Common myeloid progenitor, CD34-positive (primary cell): ENCODE measurements around the gene OSBPL6.
"Not testable (repeated sequence)": the region's sequence is repeated elsewhere in the genome, so short reads cannot be mapped to it uniquely, and the experiment has no call there.

Experiments used
- CTCF ChIA-PET: fragments of 350-600 bp; sonication (Branson Sonifier 250); formaldehyde crosslinking; loops from one replicate; lab custom pipeline; 2021; ENCODE audit warnings: antibody characterized with exemption; lab: Charles Lee
- POLR2A ChIA-PET: fragments of 350-600 bp; sonication (Branson Sonifier 250); formaldehyde crosslinking; loops from one replicate; lab custom pipeline; 2021; ENCODE audit warnings: antibody characterized with exemption; lab: Charles Lee
- DNase-seq, 3 donors: peaks; one replicate each; pipeline versions ENCODE4 v3.0.0 to v3.0.0-alpha.2; 2013
- H3K27ac ChIP-seq, 2 experiments: 1 replicate in 1 of 2; 2 replicates in 1 of 2; pipeline ENCODE4 v1.7.0; 2013; ENCODE audit warnings: inconsistent platforms in 2 of 2, low read length in 2 of 2, mild to moderate bottlenecking in 2 of 2, low read depth in 1 of 2, moderate library complexity in 1 of 2; ENCODE audit not compliant: severe bottlenecking in 2 of 2, insufficient read depth in 1 of 2, poor library complexity in 1 of 2
- H3K27me3 ChIP-seq, 5 experiments: replicated peaks in 2 of 5; 1 replicate in 3 of 5; 2 replicates in 2 of 5; pipeline versions ENCODE4 v1.6.1 to v1.7.0; 2013; ENCODE audit warnings: low read length in 4 of 5, mild to moderate bottlenecking in 2 of 5, moderate library complexity in 2 of 5, inconsistent platforms in 1 of 5; ENCODE audit not compliant: insufficient read depth in 5 of 5, control insufficient read depth in 4 of 5
- H3K36me3 ChIP-seq, 4 experiments: 1 replicate in 2 of 4; 2 replicates in 2 of 4; pipeline versions ENCODE4 v1.6.1 to v1.7.0; 2013; ENCODE audit warnings: low read length in 3 of 4, control low read depth in 1 of 4, mild to moderate bottlenecking in 1 of 4; ENCODE audit not compliant: control insufficient read depth in 4 of 4, insufficient read depth in 4 of 4
- H3K4me1 ChIP-seq, 4 experiments: 1 replicate in 3 of 4; 2 replicates in 1 of 4; pipeline versions ENCODE4 v1.6.1 to v1.7.1; 2013; ENCODE audit warnings: low read length in 3 of 4, mild to moderate bottlenecking in 3 of 4, control low read depth in 1 of 4, inconsistent platforms in 1 of 4, moderate library complexity in 1 of 4; ENCODE audit not compliant: control insufficient read depth in 4 of 4, insufficient read depth in 4 of 4; ENCODE audit errors: control extremely low read depth in 1 of 4
- H3K4me3 ChIP-seq, 7 experiments: 1 replicate in 4 of 7; 2 replicates in 3 of 7; pipeline versions ENCODE4 v1.5.1 to v1.7.0; 2013; ENCODE audit warnings: mild to moderate bottlenecking in 7 of 7, low read length in 6 of 7, moderate library complexity in 6 of 7, inconsistent platforms in 2 of 7, low read depth in 2 of 7, control low read depth in 1 of 7; ENCODE audit not compliant: insufficient read depth in 4 of 7, control insufficient read depth in 1 of 7; ENCODE audit errors: extremely low read depth in 1 of 7
- H3K9me3 ChIP-seq, 5 experiments: 1 replicate in 4 of 5; 2 replicates in 1 of 5; pipeline versions ENCODE4 v1.6.1 to v1.7.1; 2013; ENCODE audit warnings: low read length in 4 of 5, mild to moderate bottlenecking in 2 of 5, inconsistent platforms in 1 of 5, low read depth in 1 of 5, moderate library complexity in 1 of 5; ENCODE audit not compliant: control insufficient read depth in 4 of 5, insufficient read depth in 2 of 5; ENCODE audit errors: control extremely low read depth in 1 of 5
- WGBS: methylation state at CpG from one replicate; pipeline ENCODE4 v1.1.5; 2013; ENCODE audit not compliant: insufficient coverage; 5-methylcytosine and 5-hydroxymethylcytosine counted together

Gene OSBPL6

DNA sequence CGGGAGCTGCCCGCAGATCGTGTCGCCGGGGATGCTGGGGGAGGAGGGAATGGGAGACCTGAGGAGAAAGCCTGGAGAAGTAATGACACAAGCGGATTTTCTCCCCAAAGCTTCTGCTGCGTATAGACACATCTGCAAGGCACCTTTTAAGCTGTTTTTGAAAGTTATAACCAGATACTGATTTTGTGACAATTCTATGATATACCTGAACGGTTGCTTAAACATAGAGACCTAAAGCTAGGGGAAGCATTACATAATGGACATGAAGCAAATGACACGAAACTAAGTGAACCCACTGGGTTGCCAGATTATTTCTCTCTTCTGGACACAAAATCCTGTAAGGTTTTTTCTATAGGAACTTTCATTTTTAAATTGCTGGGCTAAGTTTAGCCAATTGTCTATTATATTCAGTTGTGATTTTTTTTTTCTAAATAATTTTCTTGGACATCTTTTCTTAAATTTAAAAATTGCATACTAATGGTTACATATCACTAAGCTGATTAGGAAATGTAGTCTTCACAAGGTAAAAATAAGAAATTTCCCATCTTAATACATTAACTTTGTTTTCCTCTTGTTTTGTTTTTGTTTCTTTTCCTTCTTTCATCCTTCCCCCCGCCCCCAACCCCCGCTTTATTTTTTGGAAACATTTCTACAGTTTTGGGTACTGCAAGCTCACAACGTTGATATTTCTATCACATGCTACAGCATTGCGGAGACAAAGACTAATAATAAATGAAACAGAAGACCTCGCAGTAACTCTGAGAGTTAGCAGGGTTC, 1.3 kb downstream of the OSBPL6 start:
- Histone ChIP-seq H3K27me3 (peaks cover 0 to 41% (median 14%) of the 10 kb centered on the region in 5 experiments), H3K36me3 (no peaks in the 10 kb centered on the region), H3K4me3 (peak overlapping the region; percentile 1 to 84 (median 75)), H3K27ac (no peak overlapping the region), H3K9me3 (no peaks in the 10 kb centered on the region), H3K4me1 (peaks cover 3 to 30% (median 23%) of the 10 kb centered on the region in 4 experiments)
- peak in 1 of 3 donors; percentile 19 for DNase-seq
- ChIA-PET POLR2A (no interaction called here), CTCF (interaction anchor here (1.4 kb wide), 1 partner anchor 12 kb away, joined by 4 read pairs; no protein-coding TSS in a partner anchor)
- WGBS: 21% methylated on average over 13 of the region's 14 CpGs

DNA sequence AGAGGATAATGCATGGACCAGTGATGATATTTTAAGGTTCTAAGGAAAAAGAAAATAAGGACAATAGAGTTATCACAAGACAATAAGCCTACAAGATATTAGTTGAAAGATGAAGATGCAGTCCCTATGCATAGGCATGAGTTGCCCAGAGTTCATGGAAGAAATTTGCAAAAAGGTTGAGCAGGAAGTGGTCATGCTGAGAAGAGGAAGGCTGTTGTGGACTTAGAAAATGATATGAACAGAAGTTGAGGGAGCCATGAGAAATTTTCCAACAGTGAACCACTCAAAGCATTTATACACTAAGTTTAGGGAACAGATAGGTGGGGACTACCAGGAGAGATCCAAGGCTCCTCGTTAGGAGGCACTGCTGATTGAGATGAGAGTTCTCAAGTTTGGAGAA, 3.5 kb downstream of the OSBPL6 start:
- peaks cover 3 to 26% (median 19%) of the 10 kb centered on the region in 4 experiments for H3K4me1 ChIP-seq
- H3K27me3 ChIP-seq: peaks cover 0 to 33% (median 10%) of the 10 kb centered on the region in 5 experiments
- H3K4me3 ChIP-seq: no peak overlapping the region
- WGBS: 80% methylated on average over 1 of the region's 1 CpG
- ChIA-PET POLR2A (no interaction called here), CTCF (no interaction called here)
- H3K36me3 ChIP-seq: no peaks in the 10 kb centered on the region
- DNase-seq: peak in 2 of 3 donors; percentile 11 to 39
- no peak overlapping the region for H3K27ac ChIP-seq
- H3K9me3 ChIP-seq: no peaks in the 10 kb centered on the region

DNA sequence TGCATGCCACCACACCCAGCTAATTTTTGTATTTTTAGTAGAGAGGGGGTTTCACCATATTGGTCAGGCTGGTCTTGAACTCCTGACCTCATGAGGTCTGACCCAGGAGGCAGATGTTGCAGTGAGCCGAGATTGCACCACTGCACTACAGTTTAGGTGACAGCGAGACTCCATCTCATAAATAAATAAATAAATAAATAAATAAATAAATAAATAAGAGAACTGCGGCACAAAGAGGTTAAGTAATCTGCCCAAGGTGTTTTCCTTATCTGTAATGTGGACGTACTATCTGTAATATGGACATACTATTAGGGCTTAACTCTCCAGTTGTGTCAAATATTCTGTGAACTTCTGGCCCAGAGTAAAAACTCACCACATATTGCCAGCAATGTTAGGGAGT, 4.1 kb downstream of the OSBPL6 start:
- H3K4me3 ChIP-seq, H3K36me3 ChIP-seq, H3K9me3 ChIP-seq, H3K27ac ChIP-seq, POLR2A ChIA-PET, DNase-seq: not testable (repeated sequence)
- 100% methylated on average over 1 of the region's 4 CpGs for WGBS
- H3K4me1 ChIP-seq: peaks cover 3 to 26% (median 15%) of the 10 kb centered on the region in 4 experiments
- CTCF ChIA-PET: interaction anchor here (0.9 kb wide), 1 partner anchor 10 kb away, joined by 4 read pairs; no protein-coding TSS in a partner anchor
- H3K27me3 ChIP-seq: peaks cover 0 to 26% (median 6%) of the 10 kb centered on the region in 5 experiments

DNA sequence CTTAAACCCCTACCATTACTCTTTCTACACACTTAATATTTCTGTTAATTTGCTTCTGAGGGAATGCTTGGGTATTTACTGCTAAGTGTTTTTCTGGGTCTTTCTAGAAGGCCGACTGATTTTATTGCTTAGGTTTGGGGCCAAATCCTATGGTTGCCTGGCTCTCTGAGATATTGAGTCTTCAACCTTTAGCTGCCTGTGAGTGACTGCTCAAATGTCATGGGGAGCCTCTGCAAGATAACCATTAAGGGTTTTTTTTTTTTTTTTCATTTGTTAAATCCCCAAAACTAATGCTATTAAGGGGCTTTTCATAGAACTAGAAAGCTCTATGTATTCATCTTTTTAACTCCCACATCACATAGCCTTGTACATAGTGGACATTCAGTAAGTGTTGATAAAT, 5.0 kb downstream of the OSBPL6 start:
- no peak for DNase-seq
- CTCF ChIA-PET: interaction anchor here (0.9 kb wide), 1 partner anchor 9 kb away, joined by 4 read pairs; no protein-coding TSS in a partner anchor
- no peaks in the 10 kb centered on the region for H3K9me3 ChIP-seq
- H3K27me3 ChIP-seq: peaks cover 0 to 20% (median 6%) of the 10 kb centered on the region in 5 experiments
- no peak overlapping the region for H3K4me3 ChIP-seq
- H3K36me3 ChIP-seq: no peaks in the 10 kb centered on the region
- H3K4me1 ChIP-seq: peaks cover 3 to 19% (median 10%) of the 10 kb centered on the region in 4 experiments
- no peak overlapping the region for H3K27ac ChIP-seq
- WGBS: 100% methylated on average over 1 of the region's 1 CpG
- POLR2A ChIA-PET: no interaction called here

DNA sequence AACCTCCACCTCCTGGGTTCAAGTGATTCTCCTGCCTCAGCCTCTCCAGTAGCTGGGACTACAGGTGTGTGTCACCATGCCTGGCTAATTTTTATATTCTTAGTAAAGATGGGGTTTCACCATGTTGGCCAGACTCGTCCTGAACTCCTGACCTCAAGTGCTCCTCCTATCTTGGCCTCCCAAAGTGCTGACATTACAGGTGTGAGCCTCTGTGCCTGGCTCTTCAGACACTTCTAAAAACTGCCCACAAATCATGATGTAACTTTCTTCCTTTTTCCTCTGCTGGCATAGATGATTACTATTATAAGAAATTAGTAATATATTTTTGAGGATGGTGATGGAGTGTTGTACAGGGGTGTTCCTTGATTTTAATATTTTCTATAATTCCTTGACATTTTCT, 6.0 kb downstream of the OSBPL6 start:
- WGBS: no CpG with 5 or more reads among the region's 1 CpG
- no peaks in the 10 kb centered on the region for H3K9me3 ChIP-seq
- ChIA-PET POLR2A (no interaction called here), CTCF (no interaction called here)
- H3K4me3 ChIP-seq: no peak overlapping the region
- no peak for DNase-seq
- H3K36me3 ChIP-seq: no peaks in the 10 kb centered on the region
- peaks cover 0 to 9% (median 3%) of the 10 kb centered on the region in 4 experiments for H3K4me1 ChIP-seq
- peaks cover 0 to 16% (median 6%) of the 10 kb centered on the region in 5 experiments for H3K27me3 ChIP-seq
- H3K27ac ChIP-seq: no peak overlapping the region

DNA sequence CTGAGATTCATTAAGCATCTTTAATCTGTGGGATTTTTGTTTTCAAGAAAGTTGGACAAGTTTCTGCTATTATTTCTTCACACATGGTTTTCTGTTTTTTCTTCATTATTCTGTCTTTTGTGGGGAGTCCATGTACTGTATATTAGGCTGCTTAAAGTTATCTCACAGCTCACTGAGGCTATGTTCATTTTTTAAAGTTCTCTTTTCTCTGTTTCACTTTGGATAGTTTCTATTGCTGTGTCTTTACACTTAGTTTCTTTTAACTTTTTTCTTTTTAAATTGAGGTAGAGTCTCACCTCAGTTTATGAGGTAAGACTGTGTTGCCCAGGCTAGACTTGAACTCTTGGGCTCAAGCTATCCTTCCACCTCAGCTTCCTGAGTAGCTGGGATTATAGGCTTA, 8.6 kb downstream of the OSBPL6 start:
- H3K4me1 ChIP-seq: peaks cover 0 to under 1% (median 0%) of the 10 kb centered on the region in 4 experiments
- DNase-seq: no peak
- H3K4me3 ChIP-seq: no peak overlapping the region
- H3K36me3 ChIP-seq: no peaks in the 10 kb centered on the region
- H3K27me3 ChIP-seq: peaks cover 0 to 2% (median 0%) of the 10 kb centered on the region in 5 experiments
- H3K27ac ChIP-seq: no peak overlapping the region
- H3K9me3 ChIP-seq: no peaks in the 10 kb centered on the region
- ChIA-PET POLR2A (no interaction called here), CTCF (no interaction called here)

DNA sequence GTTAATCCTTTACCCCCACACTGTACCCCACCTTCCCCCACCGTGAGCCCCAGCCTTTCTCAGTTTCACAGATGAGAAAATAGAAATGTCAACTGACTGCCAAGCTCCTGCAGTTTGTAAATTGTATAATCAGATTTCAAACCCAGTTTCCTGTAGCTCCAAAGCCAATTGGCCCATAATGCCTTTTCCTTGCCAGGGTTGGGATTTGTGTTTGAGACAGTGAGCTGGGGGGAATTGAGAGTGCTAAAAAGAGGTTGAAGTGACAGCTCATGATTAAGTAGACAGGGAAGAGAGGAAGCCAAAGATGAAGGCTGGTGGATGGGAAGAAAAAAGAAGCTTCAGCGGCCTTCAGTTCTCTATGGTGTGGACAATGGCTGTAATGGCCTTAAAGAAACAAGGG, 10.7 kb downstream of the OSBPL6 start:
- no peak for DNase-seq
- ChIA-PET CTCF (interaction anchor here (0.6 kb wide), 1 partner anchor 215 kb away, joined by 4 read pairs; no protein-coding TSS in a partner anchor), POLR2A (interaction anchor here (0.6 kb wide), 1 partner anchor 22 kb away, joined by 3 read pairs; no protein-coding TSS in a partner anchor)
- Histone ChIP-seq H3K4me1 (no peaks in the 10 kb centered on the region), H3K36me3 (no peaks in the 10 kb centered on the region), H3K27me3 (peaks cover 0 to 2% (median 0%) of the 10 kb centered on the region in 5 experiments), H3K9me3 (no peaks in the 10 kb centered on the region), H3K27ac (no peak overlapping the region), H3K4me3 (no peak overlapping the region)
- 94% methylated on average over 2 of the region's 2 CpGs for WGBS
